T-helper 22 cell (primary cell): ENCODE results near the gene CLCN4.

Source experiments
- DNase-seq: peaks from one replicate; pipeline ENCODE4 v3.0.0-alpha.2; 2020; ENCODE audit warnings: low read depth

The CLCN4 gene

DNA sequence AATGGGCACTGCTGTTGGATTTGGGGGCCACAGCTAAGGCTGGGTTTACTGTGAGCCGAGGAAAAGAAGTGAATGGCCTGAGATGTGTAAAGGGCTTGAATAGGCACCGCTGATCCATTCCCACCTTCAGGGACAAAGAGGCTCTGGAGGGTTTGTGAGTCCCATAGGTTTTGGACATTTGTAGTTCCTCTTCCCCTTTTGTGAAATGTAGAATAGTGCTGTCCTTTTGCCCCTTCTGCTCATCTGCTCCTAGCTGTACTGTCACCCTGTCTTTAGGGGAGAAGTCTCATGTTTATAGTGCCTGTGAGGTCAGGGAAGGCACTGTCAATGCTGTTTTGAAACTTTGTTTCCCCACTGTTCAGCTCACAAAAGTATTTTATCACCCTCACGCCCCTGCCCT lies 26.4 kb upstream of the CLCN4 start:
- no peak for DNase-seq

DNA sequence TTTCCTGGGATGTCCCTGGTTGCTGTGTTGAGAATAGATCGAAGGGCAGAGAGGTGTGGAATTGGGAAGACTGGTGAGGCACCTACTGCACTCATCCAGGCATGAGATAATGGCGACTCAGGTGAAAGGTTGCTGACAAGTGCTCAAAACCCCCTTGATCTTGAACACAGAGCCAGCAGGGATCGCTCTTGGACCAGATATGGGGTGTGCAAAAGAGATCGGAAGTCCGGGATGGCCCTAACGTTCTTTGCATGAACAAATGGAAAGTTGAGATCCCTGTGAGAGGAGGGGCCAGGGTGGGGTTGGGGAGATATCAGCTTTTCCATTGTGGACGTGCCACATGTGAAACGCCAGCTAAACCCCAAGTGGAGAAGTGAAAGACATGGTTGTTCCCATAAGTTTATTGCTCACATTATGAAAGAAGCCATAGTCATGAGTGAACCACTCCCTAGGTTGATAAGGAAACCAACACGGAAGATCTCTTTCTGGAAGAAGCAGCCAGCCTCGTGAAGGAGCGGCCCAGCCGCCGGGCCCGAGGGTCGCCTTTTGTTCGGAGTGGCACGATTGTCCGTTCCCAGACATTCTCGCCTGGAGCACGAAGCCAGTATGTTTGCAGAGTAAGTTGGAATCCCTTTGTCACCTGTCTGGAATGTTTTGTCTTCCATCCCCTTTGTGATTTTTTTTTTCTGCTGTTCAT lies 22.6 kb upstream of the CLCN4 start:
- DNase-seq = no peak

DNA sequence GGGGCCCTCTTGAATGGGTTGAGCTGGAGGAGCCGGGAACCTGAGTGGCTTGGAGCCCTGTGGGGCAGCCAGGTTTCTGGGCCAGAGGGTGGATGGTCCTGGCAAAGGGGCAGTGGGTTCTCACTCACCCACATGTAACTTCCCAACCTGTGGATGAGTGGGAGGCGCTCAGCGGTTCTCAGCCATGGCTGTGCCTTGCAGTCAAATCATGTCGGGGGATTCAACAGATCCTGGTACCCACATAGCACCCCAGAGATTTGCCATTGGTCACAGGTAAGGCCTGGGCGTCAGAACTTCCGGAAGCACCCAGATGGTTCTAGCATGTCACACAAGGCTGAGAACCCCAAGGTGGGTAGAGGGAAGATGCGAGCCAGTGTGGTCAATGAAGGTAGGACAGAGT lies 21.9 kb upstream of the CLCN4 start:
- DNase-seq = no peak

DNA sequence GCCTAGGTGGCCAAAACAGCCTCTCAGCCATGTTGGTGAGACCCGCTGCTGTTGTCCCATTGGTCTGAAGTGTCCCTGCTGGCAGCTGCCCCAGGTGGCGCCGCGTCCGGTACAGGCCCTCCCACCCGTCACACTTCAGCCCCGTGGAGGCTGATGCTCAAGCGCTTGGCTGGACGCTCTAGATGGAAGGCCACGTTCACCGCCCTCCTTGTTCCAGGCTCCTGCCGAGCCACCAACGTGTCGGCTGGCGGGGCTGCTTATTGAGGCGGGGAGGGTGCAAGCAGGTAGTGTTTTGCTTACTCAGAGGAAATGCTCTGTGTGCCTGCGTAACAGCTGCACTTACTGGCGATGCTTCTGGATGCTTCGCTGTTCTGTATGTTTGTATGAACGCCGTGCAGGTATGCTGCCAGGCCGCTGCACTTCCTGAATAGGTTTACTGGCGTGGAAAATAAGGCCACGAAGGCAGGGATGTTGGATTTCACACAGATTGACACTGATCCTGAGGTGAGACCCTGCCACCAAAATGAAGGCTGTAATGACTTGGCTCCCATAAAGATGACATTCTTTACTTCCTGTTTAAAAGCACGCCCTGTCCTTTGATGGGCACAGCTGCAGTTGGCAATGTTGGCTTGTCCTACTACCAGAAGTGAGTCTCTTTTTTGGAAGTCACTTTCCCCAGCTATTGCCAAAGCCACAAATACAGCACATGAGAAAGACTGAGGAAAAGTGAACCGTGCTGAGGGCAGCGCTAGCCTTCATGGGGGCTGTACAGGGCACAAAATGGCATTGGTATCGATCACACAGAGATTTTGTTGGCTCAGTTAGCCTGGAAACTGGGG lies 21.0 kb upstream of the CLCN4 start:
- no peak for DNase-seq

DNA sequence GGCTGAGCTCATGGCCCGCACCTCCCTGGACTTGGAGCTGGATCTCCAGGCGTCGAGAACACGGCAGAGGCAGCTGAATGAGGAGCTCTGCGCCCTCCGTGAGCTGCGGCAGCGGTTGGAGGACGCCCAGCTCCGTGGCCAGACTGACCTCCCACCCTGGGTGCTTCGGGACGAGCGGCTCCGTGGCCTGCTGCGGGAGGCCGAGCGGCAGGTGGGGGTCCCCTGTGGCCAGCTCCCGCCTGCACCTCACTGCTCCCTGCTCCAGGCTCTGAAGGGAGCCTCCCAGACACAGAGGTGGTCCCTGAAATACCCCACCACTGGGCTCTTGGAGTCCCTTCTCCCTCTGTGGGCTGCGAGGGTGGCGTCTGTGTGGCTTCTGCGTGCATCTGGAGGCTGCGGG lies 18.0 kb upstream of the CLCN4 start:
- no peak for DNase-seq

DNA sequence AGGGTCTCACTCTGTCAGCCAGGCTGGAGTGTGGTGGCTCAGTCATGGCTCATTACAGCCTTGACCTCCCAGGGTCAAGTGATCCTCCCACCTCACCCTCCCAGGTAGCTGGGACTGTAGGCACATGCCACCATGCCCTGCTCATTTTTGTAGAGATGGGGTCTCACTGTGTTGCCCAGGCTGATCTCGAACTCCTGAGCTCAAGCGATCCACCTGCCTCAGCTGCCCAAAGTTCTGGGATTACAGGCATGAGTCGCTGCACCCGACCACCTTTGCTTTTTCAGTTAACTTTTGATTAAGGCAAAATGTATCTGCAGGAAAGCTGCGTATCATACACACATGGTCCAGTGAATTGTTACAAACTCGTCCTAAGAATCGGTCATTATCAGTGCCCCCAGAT lies 16.5 kb upstream of the CLCN4 start:
- no peak for DNase-seq

DNA sequence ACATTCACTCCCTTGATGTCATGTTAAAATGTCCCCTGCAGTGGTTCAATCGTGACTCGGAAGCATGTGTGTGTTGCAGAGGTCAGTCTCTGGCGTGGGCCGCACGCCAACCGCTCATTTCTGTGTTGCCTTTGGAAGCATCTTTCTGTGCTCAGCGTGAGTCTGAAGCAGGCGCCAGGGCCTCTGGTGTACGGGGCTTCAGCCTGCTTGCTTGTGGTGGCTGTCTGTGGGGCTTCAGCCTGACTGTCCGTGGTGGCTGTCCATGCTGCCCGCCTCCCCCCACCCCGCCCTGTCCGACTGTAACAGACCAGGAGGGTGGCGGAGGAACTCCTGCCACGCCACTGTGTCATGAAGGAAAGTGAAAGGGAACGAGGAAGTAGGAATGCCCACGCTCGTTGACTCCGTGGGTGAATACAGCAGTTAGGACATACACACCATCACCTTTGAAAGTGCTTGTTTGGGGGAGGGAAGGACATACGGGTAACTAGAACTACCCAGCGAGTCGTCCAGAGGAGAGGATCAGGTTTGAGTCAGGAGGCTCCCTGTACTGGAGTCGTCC lies 14.7 kb upstream of the CLCN4 start:
- DNase-seq = no peak

DNA sequence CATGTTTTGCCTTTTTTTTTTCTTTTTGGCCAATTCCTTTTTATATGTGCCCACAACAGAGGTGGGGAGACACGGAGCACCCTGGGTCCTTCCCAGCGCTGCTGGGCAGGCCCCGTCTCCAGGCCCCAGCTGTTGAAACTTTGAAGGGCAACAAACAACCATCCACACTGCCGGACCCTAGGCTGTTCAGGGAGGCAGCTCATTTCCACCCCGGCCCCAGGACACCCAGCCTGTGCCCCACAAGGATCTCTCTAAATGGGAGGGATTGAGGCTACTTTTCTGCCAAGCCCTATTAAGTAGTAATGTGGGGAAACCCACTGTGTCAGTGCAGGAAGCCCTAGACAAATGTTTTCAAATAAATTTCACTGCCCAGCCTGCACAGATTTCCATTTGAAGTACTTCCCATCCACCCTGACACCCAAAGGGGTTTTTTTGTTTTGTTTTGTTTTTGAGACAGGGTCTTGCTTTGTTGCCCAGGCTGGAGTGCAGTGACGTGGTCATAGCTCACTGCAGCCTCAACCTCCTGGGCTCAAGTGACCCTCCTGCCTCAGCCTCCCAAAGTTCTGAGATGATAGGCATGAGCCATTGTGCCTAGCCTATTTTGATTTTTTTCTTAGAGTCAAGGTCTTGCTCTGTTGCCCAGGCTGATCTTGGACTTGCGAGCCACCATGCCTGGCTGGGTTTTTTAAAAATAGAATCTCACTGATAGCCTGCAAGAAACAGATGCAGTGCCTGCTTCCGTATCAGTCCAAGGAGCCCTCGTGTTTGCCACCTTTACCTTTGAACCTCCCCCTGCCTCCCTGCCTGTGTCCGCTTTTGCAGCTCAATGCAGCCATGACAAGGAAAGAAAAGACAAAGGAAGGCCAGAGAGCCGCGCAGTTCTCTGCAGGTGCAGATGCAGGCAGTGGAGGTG lies 13.4 kb upstream of the CLCN4 start:
- no peak for DNase-seq

DNA sequence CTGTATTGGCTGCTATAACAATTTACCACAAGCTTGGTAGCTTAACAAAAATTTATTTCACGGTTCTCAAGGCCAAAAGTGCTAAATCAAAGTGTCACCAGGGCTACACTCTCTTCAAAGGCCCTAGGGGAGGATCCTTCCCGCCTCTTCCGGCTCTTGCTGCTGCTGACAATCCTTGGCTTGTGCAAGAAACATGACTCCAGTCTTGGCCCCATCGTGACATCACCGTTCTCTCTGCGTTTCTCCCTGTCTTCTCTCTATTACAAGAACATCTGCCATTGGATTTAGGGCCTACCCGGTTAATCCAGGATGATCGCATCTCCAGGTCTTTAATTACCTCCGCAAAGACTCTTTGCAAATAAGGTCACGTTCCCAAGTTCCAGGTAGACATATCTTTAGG lies 10.4 kb upstream of the CLCN4 start:
- DNase-seq = no peak

DNA sequence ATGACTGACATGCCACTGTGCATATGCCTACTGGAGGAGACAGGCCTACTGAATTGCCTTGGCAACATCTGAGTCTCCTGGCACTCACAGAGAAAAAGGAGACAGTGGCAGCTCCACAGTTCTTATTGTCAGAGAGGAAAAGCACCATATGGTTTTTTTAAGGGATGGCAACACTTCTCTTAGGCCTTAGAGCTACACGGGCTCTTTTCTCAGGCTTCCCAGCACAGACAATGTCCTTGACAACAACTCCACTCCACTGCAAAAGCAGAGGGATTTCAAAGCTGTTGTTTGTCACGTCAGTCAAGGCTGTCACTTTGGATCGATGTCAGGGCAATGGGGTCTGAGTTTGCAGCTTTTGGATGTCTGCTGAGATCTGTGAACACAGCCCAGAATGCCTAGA lies 4.7 kb upstream of the CLCN4 start:
- DNase-seq = no peak

DNA sequence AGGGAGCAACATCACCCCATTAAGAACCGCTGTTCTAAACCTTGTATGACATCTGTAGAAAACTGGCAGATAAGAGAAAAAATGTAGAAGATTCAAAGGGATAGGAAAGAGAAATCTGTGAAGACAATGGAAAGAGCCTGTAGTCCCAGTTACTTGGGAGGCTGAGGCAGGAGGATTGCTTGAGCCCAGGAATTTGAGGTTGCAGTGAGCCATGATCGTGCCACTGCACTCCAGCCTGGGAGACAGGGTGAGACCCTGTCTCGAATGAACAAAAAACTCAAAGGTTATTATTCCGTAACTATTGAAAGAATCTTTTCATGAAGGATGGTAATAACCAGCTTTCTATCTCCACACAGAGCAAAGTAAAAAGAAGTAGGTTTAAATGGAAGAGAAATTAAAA lies 1.6 kb upstream of the CLCN4 start:
- no peak for DNase-seq

DNA sequence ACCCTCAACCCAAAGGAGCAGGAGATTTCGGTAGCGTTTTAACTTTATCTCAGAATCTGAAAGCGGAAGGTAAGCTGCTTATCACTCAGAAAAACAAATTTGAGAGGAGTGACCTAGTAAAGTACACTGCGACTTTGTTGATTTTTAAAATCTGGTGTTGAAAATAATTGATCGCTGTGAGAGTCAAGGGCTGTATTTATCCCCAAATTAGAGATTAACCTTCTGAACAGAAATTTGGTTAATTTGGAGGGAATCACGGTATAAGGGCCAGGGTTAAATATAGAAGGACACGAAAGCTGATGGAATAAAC lies 212 bp downstream of the CLCN4 start:
- DNase-seq = no peak

DNA sequence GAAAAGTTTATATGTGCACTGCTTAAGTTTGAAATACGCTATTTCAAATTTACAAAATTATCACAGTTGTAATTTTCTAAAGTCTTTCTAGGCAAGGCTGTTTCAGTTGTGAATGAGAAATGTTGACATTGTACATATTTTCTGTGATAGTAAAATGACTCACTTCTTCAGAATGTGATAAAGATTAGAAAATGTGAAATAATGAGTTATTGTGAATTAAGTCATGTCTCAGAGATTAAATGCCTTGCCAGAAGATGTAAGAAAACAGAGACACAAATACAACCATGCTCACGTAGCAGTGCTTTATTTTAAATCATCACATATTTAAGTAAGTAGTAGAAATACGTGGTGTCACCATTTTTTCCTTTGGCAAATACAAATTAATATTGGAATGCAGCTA lies 768 bp downstream of the CLCN4 start:
- no peak for DNase-seq

DNA sequence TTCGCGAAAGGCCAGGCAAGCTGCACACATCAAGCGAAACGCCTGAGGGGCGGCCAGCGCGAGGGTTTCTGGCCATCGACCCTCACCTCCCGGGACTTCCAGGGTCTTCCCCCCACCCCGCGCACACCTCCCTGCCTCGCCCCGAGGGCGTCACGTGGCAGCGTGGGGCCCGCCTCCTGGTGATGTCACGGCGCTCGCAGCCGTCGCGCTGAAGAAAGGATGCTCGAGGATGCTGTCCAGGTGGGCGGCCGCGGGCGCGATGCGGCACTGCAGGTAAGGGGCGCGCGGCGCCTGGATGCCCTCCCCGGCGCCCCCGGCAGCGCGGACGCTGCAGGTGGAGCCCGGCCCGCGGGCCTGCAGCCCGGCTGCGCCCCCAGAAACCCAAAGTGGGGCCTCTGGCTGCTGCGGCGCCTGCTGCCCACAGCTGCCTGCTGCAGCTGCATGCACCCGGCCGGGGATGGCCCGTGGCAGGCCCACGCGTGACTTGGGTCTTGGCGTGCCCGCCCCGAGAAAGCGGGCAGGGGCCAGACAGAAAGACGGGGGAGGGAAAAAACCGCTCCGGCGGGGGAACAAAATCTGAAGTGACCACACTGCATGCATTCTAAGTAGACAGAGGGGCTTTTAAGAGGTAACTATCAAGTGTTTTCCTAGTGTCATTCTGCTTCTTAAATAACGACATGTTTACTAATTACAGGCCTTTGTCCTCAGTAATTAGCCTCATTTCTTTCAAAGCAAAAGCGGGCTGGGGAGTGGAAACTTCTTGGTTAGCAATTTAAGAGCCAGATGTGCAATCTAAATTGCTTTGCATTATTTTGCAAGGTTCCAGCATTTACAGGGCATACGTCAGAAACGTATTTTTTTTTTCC lies 1.7 kb downstream of the CLCN4 start:
- no peak for DNase-seq

DNA sequence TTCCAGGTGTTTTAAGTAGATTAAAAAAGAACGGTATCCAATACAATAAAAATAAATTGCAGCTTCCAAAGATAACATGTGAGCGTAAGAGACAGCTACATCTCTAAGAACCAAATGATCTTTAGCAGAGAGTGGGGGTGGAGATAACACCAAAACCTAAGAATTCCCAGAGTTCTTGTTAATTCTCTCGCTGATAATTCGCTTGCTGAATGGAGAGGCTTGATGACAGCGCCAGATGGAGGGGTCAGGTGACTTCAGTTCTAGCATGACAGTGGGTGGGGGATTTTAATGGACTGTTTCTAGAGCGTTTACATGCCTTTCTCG lies 2.3 kb downstream of the CLCN4 start:
- no peak for DNase-seq

DNA sequence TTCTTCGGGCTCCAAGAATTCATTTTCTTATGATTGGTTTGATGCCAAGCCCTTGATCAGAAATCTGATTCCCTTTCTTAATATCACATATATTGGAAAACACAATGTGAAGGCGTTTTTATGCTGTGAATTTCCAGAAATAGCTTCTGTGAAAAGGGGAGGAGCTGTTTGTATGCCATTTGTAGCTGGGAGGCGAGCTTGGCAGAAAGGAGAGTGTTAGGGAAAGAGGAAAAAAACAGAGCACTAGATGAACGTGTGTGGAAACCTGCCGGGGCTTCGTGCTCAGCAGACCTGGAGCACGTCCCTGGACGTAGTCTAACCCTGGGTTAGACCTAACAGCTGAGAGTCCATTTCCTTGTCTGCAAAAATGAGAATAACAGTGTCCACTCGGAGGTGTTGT lies 3.4 kb downstream of the CLCN4 start:
- DNase-seq = no peak

DNA sequence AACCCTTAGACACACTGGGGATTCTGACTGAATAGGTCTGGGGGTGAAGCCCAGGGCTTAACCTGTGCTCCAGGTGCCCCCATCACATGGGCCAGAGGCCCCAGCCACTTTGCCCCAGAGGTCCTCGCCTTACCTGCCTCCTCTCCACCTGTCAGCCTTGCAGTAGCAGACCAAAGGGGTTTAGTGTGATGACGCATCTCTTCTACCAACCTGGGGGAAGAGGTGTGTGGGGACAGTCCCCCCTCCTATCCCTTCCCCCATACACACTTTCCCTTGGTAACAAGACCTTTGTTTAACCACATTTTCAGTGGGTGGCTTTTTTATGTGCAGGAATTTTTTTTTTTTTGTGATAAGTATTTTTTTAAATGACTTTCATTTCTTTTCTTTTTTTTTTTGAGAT lies 6.3 kb downstream of the CLCN4 start:
- DNase-seq = no peak

DNA sequence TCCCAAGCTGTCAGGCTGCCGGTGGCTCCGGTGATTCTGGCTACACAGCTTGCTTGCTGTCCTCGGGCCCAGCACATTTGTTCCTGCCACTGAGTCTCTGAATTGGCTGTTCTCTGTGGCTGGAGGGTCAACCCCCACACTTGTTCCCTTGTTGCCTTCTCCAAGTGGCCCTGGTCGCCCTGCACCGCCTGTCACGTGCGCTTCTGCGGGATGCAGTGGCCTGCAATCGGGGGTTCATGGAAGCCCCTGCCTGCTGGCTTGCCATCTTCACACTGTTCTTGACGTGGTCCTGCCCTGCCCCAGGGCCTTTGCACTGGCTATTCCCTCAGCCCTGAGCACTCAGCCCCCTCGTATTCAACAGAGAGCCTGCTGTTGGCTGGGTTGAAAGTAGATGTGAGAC lies 8.1 kb downstream of the CLCN4 start:
- DNase-seq = no peak

DNA sequence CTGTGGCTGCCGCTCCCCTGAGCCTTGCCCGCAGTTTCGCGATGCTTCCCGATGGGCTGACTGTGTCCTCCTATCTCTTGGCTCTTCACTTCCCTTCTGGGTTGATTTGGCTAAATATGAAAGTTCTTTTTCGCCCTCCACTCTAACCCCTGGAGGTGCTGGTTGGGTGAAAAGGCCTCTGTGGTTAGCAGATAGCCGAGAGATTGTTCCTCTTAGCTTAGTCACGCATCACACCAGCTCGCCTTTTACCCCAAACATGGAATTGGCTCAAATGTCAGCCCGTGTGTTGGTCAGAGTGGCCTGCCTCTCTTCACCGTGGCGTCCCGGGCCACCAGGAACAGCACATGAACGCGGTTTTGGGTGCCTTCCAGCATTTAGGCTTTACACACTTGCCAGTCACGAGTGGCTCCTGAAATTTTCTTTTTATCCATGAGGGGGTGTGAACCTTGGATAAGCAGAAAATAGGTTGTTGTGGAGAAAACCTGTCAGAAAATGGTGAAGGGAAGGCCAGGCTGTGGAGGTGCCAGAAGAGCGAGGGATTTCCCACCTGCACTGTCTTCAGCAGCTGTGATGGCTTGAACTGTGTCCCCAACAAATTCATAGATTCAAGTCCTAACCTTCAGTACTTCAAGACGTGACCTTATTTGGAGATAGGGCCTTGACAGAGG lies 8.9 kb downstream of the CLCN4 start:
- DNase-seq = no peak

DNA sequence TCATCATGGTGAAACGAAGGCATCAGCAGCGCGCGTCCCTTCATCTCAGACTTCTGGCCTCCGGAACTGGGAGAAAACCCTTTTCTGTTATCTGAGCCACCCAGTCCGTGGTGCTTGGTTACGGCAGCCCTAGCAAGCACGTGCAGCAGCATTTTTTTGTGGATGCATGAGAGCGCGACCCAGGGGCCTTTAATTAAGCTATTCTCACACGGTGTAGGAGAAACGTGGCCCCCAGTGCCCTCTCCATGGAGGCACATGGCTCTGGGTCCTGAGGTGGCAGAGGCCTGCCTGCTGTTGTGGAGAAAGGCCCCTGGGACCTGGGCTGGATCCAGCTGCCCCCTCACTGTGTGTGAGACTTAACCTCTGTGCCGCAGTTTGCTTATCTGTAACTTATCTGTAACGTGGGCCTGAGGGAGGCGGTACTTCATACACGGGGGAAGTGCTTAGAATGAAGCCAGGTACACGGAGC lies 9.5 kb downstream of the CLCN4 start:
- no peak for DNase-seq

DNA sequence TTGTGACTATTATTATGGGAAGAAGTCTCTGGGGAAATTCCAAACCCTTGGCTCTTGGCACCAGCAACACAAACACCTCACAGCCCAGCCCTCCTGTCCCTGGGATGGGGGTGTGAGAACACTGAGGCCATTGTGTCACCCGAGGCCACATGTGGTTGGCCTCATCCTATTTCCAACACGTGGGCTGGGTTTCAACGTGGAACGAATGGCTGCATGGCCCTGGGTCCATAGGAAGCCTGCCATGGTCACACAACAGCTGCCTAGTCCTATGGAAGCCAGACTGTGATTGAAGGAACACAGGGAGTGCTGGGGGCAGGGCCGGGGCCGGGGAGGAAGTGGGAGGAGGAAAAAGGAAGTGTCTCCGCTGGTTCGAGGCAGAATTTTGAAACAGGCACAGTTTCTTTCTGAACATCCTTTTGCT lies 10.0 kb downstream of the CLCN4 start:
- no peak for DNase-seq
